ENCODE data around the gene ZFYVE27.

DNA sequence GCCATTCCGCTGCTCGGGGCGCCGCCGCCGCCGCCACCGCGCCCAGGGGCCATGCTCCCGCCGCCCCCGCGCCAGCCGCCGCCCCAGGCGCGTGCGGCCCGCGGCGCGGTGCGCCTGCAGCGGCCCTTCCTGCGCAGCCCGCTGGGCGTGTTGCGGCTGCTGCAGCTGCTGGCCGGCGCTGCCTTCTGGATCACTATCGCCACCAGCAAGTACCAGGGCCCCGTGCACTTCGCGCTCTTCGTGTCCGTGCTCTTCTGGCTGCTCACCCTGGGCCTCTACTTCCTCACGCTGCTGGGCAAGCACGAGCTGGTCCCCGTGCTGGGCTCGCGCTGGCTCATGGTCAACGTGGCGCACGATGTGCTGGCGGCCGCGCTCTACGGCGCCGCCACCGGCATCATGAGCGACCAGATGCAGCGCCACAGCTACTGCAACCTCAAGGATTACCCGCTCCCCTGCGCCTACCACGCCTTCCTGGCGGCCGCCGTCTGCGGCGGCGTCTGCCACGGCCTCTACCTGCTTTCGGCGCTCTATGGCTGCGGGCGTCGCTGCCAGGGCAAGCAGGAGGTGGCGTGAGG lies 23.0 kb upstream of the ZFYVE27 start:
- TF ChIP-seq, protein P1, sequence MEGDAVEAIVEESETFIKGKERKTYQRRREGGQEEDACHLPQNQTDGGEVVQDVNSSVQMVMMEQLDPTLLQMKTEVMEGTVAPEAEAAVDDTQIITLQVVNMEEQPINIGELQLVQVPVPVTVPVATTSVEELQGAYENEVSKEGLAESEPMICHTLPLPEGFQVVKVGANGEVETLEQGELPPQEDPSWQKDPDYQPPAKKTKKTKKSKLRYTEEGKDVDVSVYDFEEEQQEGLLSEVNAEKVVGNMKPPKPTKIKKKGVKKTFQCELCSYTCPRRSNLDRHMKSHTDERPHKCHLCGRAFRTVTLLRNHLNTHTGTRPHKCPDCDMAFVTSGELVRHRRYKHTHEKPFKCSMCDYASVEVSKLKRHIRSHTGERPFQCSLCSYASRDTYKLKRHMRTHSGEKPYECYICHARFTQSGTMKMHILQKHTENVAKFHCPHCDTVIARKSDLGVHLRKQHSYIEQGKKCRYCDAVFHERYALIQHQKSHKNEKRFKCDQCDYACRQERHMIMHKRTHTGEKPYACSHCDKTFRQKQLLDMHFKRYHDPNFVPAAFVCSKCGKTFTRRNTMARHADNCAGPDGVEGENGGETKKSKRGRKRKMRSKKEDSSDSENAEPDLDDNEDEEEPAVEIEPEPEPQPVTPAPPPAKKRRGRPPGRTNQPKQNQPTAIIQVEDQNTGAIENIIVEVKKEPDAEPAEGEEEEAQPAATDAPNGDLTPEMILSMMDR (IDR thresholded peaks at IDR 0.05), result peak in 5 of 7 experiments; percentile 3 to 54 (median 31)
- peak; percentile 66 to 71 (median 68) for TF ChIP-seq POLR2A (IDR thresholded peaks at IDR 0.05)

Data from body of pancreas (tissue), 4 donors.